HG02840 (cell line): ENCODE measurements around the gene SERINC1.

Experiments
- ATAC-seq: cut with Tn5 transposase; IDR thresholded peaks from one replicate; pipeline ENCODE4 v1.9.1; 2021; ENCODE audit warnings: mild to moderate bottlenecking, moderate library complexity, moderate number of reproducible peaks; ENCODE audit not compliant: unreplicated experiment, low FRiP score

The SERINC1 gene

GRCh38 chr6:122399055-122399347 is 72.6 kb downstream of the SERINC1 start:
- no peak for ATAC-seq

- no peak for ATAC-seq
Measured at GRCh38 chr6:122394016-122394415, 77.6 kb downstream of the SERINC1 start.

GRCh38 chr6:122393351-122393896 is 78.2 kb downstream of the SERINC1 start:
- no peak for ATAC-seq
